ENCODE measurements around the gene SHISAL2B. TPM values are rescaled to one million over a fixed set of nuclear protein-coding genes. Genes with fewer than 3 reads are reported as not detected.

The SHISAL2B gene
- total RNA-seq, 2 donors from 2014 or later: not detected

DNA sequence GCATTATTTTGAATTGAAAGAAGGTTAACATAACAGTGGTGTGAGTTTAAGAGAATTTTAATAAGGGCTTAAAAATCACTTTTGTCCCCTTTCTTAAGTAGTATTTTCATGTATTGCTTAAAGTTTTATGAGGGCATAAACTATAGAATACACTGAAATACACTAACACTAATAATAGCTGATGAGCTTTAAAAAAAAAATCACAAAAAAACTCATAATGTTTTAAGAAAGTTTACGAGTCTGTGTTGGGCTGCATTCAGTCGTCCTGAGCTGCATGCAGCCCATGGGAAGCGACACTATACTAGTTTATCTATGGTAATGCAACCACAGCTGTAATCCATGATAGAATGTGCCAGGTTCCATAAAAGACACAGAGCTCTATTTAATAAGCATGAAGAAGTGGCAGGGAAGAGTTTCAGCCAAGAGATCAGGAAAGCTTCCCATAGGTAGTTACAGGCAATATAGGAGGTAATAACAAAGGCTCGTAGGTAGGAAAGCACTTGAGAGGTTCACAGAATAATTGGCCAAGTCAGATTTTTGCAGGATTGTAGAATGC is 73.7 kb downstream of the SHISAL2B start:
- Histone ChIP-seq H3K9me3 (no peaks in the 10 kb centered on the region), H3K36me3 (no peaks in the 10 kb centered on the region), H3K27ac (no peak overlapping the region), H3K4me3 (no peak overlapping the region), H3K4me1 (ENCODE audit: control insufficient read depth in 1 of 2, low read depth in 2 of 2) (peaks cover 20 to 32% of the 10 kb centered on the region in 2 donors), H3K27me3 (replicated peaks; ENCODE audit: insufficient read depth) (no peaks in the 10 kb centered on the region)
- TF ChIP-seq, protein P1, sequence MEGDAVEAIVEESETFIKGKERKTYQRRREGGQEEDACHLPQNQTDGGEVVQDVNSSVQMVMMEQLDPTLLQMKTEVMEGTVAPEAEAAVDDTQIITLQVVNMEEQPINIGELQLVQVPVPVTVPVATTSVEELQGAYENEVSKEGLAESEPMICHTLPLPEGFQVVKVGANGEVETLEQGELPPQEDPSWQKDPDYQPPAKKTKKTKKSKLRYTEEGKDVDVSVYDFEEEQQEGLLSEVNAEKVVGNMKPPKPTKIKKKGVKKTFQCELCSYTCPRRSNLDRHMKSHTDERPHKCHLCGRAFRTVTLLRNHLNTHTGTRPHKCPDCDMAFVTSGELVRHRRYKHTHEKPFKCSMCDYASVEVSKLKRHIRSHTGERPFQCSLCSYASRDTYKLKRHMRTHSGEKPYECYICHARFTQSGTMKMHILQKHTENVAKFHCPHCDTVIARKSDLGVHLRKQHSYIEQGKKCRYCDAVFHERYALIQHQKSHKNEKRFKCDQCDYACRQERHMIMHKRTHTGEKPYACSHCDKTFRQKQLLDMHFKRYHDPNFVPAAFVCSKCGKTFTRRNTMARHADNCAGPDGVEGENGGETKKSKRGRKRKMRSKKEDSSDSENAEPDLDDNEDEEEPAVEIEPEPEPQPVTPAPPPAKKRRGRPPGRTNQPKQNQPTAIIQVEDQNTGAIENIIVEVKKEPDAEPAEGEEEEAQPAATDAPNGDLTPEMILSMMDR (IDR thresholded peaks at IDR 0.05): no peak
- DNase-seq (ENCODE audit: low spot score) (no peak), ATAC-seq (ENCODE audit: insufficient number of reproducible peaks, low FRiP score, low read depth) (no peak)

DNA sequence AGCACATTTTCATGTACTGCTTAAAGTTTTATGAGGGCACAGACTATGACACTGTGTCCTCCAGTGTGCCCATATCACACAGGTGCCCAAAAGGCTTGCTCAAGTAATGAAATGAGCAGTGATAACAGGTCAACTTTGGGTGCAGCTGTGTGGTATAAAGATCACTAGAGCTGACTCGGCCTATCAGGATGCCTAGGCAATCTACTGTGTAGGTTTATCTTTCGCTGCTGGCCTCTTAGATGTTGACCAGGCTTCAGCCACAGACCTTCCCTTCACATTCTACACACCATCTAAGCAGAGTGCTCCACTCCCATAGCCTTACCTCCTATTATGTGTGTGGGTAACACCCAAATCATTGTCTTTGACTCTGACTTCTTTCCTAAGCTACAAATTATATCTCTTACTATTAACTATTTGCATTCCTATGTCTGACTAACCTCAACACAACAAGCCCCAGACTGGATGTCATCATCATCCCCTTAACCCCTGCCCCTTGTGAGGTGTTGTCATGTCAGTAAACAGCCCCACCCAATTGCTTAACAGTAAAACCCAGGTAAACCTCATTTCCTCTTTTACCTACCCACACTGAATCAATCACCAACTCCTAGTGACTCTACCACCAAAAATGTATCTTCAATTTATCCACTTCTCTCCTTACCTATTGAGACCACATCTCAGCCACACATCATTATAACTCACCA is 75.7 kb downstream of the SHISAL2B start:
- Histone ChIP-seq H3K27ac (no peak overlapping the region), H3K4me3 (no peak overlapping the region), H3K4me1 (ENCODE audit: control insufficient read depth in 1 of 2, low read depth in 2 of 2) (peaks cover 35 to 44% of the 10 kb centered on the region in 2 donors), H3K27me3 (replicated peaks; ENCODE audit: insufficient read depth) (no peaks in the 10 kb centered on the region), H3K36me3 (no peaks in the 10 kb centered on the region), H3K9me3 (no peaks in the 10 kb centered on the region)
- DNase-seq (ENCODE audit: low spot score): no peak
- ATAC-seq (ENCODE audit: insufficient number of reproducible peaks, low FRiP score, low read depth): no peak
- TF ChIP-seq, protein P1 (IDR thresholded peaks at IDR 0.05): no peak

GRCh38 chr5:64766941-64767340 is 76.6 kb downstream of the SHISAL2B start:
- ATAC-seq (ENCODE audit: insufficient number of reproducible peaks, low FRiP score, low read depth) (no peak), DNase-seq (ENCODE audit: low spot score) (no peak)
- TF ChIP-seq, protein P1 (IDR thresholded peaks at IDR 0.05): no peak
- peaks cover 35 to 44% of the 10 kb centered on the region in 2 donors for H3K4me1 ChIP-seq (ENCODE audit: control insufficient read depth in 1 of 2, low read depth in 2 of 2)
- H3K9me3 ChIP-seq: no peaks in the 10 kb centered on the region
- no peaks in the 10 kb centered on the region for H3K27me3 ChIP-seq (replicated peaks; ENCODE audit: insufficient read depth)
- no peaks in the 10 kb centered on the region for H3K36me3 ChIP-seq
- no peak overlapping the region for H3K27ac ChIP-seq
- peak overlapping the region; percentile 87 for H3K4me3 ChIP-seq

Other genes starting within 250 kb of the SHISAL2B start
- gene RGS7BP, start 184.5 kb upstream of the SHISAL2B start, total RNA-seq: 10 to 100 TPM; 24.3 to 31.1 TPM
- 10 to 100 TPM in 1 of 2 donors, 1 to 10 TPM in 1; 8.5 to 12.1 TPM for gene SREK1IP1, start 78.2 kb downstream of the SHISAL2B start, total RNA-seq
- 10 to 100 TPM; 13.4 to 24.8 TPM for gene CWC27, start 78.4 kb downstream of the SHISAL2B start, total RNA-seq